H9 (cell line): ENCODE data around the gene SIKE1. TPM values are rescaled to one million over a fixed set of nuclear protein-coding genes. Genes with fewer than 3 reads are reported as not detected.

ENCODE experiments used
- DNase-seq: peaks from one replicate; pipeline ENCODE4 v3.0.0-alpha.2; 2017
- H2AFZ ChIP-seq: one replicate; pipeline ENCODE4 v1.6.1; 2013; ENCODE audit warnings: mild to moderate bottlenecking, low read length, control low read depth, moderate library complexity
- H2AK5ac ChIP-seq: 2 replicates; pipeline ENCODE4 v1.6.1; 2013; ENCODE audit warnings: low read length, control low read depth, mixed read lengths; ENCODE audit not compliant: insufficient read length
- H2BK120ac ChIP-seq: one replicate; pipeline ENCODE4 v1.6.1; 2013; ENCODE audit warnings: low read depth, mild to moderate bottlenecking, low read length, control low read depth, inconsistent platforms; ENCODE audit not compliant: poor library complexity, severe bottlenecking
- H2BK12ac ChIP-seq: 2 replicates; pipeline ENCODE4 v1.6.1; 2013; ENCODE audit warnings: low read length, control low read depth, mixed read lengths, low read depth; ENCODE audit not compliant: insufficient read length
- H2BK15ac ChIP-seq: 2 replicates; pipeline ENCODE4 v1.6.1; 2013; ENCODE audit warnings: low read depth, low read length, control low read depth
- H2BK20ac ChIP-seq: one replicate; pipeline ENCODE4 v1.6.1; 2013; ENCODE audit warnings: low read depth, mild to moderate bottlenecking, low read length, control low read depth, inconsistent platforms; ENCODE audit not compliant: poor library complexity, severe bottlenecking
- H2BK5ac ChIP-seq: 2 replicates; pipeline ENCODE4 v1.6.1; 2013; ENCODE audit warnings: low read length, control low read depth, mixed read lengths; ENCODE audit not compliant: insufficient read length
- H3K14ac ChIP-seq: 2 replicates; pipeline ENCODE4 v1.6.1; 2013; ENCODE audit warnings: low read length, control low read depth; ENCODE audit not compliant: insufficient read depth
- H3K18ac ChIP-seq: 2 replicates; pipeline ENCODE4 v1.6.1; 2013; ENCODE audit warnings: low read depth, mild to moderate bottlenecking, mixed read lengths, low read length, control low read depth; ENCODE audit not compliant: insufficient read length
- H3K23ac ChIP-seq: 2 replicates; pipeline ENCODE4 v1.6.1; 2013; ENCODE audit warnings: low read length, control low read depth, mixed read lengths, low read depth; ENCODE audit not compliant: insufficient read length
- H3K23me2 ChIP-seq: 2 replicates; pipeline ENCODE4 v1.6.1; 2013; ENCODE audit warnings: low read depth, mild to moderate bottlenecking, mixed read lengths, low read length, control low read depth; ENCODE audit not compliant: insufficient read length, poor library complexity, severe bottlenecking
- H3K27ac ChIP-seq: 2 replicates; pipeline ENCODE4 v1.5.1; 2013; ENCODE audit warnings: low read length, control low read depth, mixed read lengths, low read depth; ENCODE audit not compliant: insufficient read length
- H3K27me3 ChIP-seq: 2 replicates; pipeline ENCODE4 v1.6.1; 2013; ENCODE audit warnings: low read length, control low read depth, inconsistent platforms; ENCODE audit not compliant: insufficient read depth
- H3K4ac ChIP-seq: 2 replicates; pipeline ENCODE4 v1.6.1; 2013; ENCODE audit warnings: low read depth, mild to moderate bottlenecking, control low read depth, inconsistent platforms, low read length, moderate library complexity
- H3K4me1 ChIP-seq: 2 replicates; pipeline ENCODE4 v1.6.1; 2013; ENCODE audit warnings: low read length, control low read depth, inconsistent platforms; ENCODE audit not compliant: insufficient read depth
- H3K4me2 ChIP-seq: 2 replicates; pipeline ENCODE4 v1.6.1; 2013; ENCODE audit warnings: low read length, control low read depth, mixed read lengths; ENCODE audit not compliant: insufficient read length, insufficient read depth
- H3K56ac ChIP-seq: 2 replicates; pipeline ENCODE4 v1.6.1; 2013; ENCODE audit warnings: low read depth, mild to moderate bottlenecking, mixed read lengths, low read length, control low read depth; ENCODE audit not compliant: insufficient read length
- H3K79me1 ChIP-seq: 2 replicates; pipeline ENCODE4 v1.6.1; 2013; ENCODE audit warnings: low read depth, mild to moderate bottlenecking, moderate library complexity, low read length, control low read depth, inconsistent platforms; ENCODE audit not compliant: insufficient read depth, poor library complexity, severe bottlenecking
- H3K79me2 ChIP-seq: 2 replicates; pipeline ENCODE4 v1.6.1; 2013; ENCODE audit warnings: low read length, control low read depth, inconsistent platforms; ENCODE audit not compliant: insufficient read depth
- H3K9ac ChIP-seq: 2 replicates; pipeline ENCODE4 v1.6.1; 2013; ENCODE audit warnings: low read length, control low read depth, mixed read lengths; ENCODE audit not compliant: insufficient read length; ENCODE audit errors: extremely low read depth
- H3K9me3 ChIP-seq: one replicate; pipeline ENCODE4 v1.6.1; 2013; ENCODE audit warnings: low read depth, low read length, inconsistent platforms; ENCODE audit not compliant: control insufficient read depth
- H3T11ph ChIP-seq: one replicate; pipeline ENCODE4 v1.6.1; 2013; ENCODE audit warnings: mild to moderate bottlenecking, low read length, control low read depth, inconsistent platforms
- H4K20me1 ChIP-seq: one replicate; pipeline ENCODE4 v1.6.1; 2013; ENCODE audit not compliant: control insufficient read depth, insufficient read length, insufficient read depth
- H4K5ac ChIP-seq: 2 replicates; pipeline ENCODE4 v1.6.1; 2013; ENCODE audit warnings: low read depth, mild to moderate bottlenecking, mixed read lengths, low read length, control low read depth; ENCODE audit not compliant: insufficient read length
- H4K8ac ChIP-seq: replicated peaks from 2 replicates; pipeline ENCODE4 v1.6.1; 2013; ENCODE audit warnings: low read length, control low read depth, mixed read lengths, low read depth; ENCODE audit not compliant: insufficient read length
- H4K91ac ChIP-seq: 2 replicates; pipeline ENCODE4 v1.6.1; 2013; ENCODE audit warnings: low read depth, mild to moderate bottlenecking, moderate library complexity, mixed read lengths, low read length, control low read depth; ENCODE audit not compliant: insufficient read length
- H3K27ac Mint-ChIP-seq, 3 experiments: 2 replicates in 2 of 3; 3 replicates in 1 of 3; pipeline ENCODE4 v1.8.0; 2020 to 2021; ENCODE audit warnings: mixed read lengths in 3 of 3, mild to moderate bottlenecking in 1 of 3, moderate library complexity in 1 of 3
- H3K27me3 Mint-ChIP-seq: 2 replicates; pipeline ENCODE4 v1.8.0; 2021; ENCODE audit warnings: low read depth, mild to moderate bottlenecking, moderate library complexity, mixed read lengths
- H3K36me3 Mint-ChIP-seq, 3 experiments: 2 replicates in 2 of 3; 3 replicates in 1 of 3; pipeline ENCODE4 v1.8.0; 2020 to 2021; ENCODE audit warnings: low read depth in 3 of 3, mixed read lengths in 3 of 3; ENCODE audit not compliant: insufficient read depth in 1 of 3
- H3K4me1 Mint-ChIP-seq, 2 experiments: 2 replicates each; pipeline ENCODE4 v1.8.0; 2020; ENCODE audit warnings: mixed read lengths in 2 of 2
- H3K4me3 Mint-ChIP-seq, 2 experiments: 2 replicates in 1 of 2; 3 replicates in 1 of 2; pipeline ENCODE4 v1.8.0; 2020 to 2021; ENCODE audit warnings: mild to moderate bottlenecking in 2 of 2, mixed read lengths in 2 of 2, moderate library complexity in 1 of 2
- H3K9me3 Mint-ChIP-seq, 2 experiments: 2 replicates in 1 of 2; 3 replicates in 1 of 2; pipeline ENCODE4 v1.8.0; 2020; ENCODE audit warnings: mild to moderate bottlenecking in 2 of 2, mixed read lengths in 2 of 2, moderate library complexity in 1 of 2
- CTCF ChIP-seq: fragments of 200-600 bp; sonication (generic); conservative IDR thresholded peaks from 3 replicates; pipeline ENCODE4 v1.8.0; 2021; ENCODE audit warnings: antibody characterized with exemption, mild to moderate bottlenecking
- WGBS: extraction: QIAGEN DNeasy Blood & Tissue Kit; methylation state at CpG from one replicate; pipeline ENCODE4 v1.1.7; 2013; ENCODE audit warnings: missing lambda C conversion rate, low lambda C conversion rate, mixed read lengths; ENCODE audit not compliant: insufficient read length; ENCODE audit errors: extremely low coverage; 5-methylcytosine and 5-hydroxymethylcytosine counted together
- total RNA-seq: library from RNA; stranded (reverse); gene quantifications from 2 replicates; pipeline ENCODE4 v1.2.1, GENCODE V29; 2021

SIKE1 gene
- total RNA-seq, 1 experiment from 2014 or later: 75.3 TPM

GRCh38 chr1:114737314-114737849, 43.1 kb downstream of the SIKE1 start:
- Mint-ChIP-seq H3K9me3 (no peaks in the 10 kb centered on the region), H3K4me1 (no peaks in the 10 kb centered on the region), H3K27ac (no peak overlapping the region), H3K27me3 (no peaks in the 10 kb centered on the region), H3K36me3 (peaks cover 56 to 78% (median 76%) of the 10 kb centered on the region in 3 experiments), H3K4me3 (no peak overlapping the region)
- H3K4ac ChIP-seq: no peak overlapping the region
- no peak overlapping the region for H2BK120ac ChIP-seq
- no peak overlapping the region for H3K27ac ChIP-seq
- no peak overlapping the region for H4K8ac ChIP-seq
- no peak overlapping the region for H2BK20ac ChIP-seq
- no peaks in the 10 kb centered on the region for H3K27me3 ChIP-seq
- H3K23ac ChIP-seq: no peak overlapping the region
- no peak overlapping the region for H4K5ac ChIP-seq
- no peak for DNase-seq
- no peak overlapping the region for H3T11ph ChIP-seq
- H2BK12ac ChIP-seq: no peak overlapping the region
- H3K9ac ChIP-seq: no peak overlapping the region
- no peak overlapping the region for H3K18ac ChIP-seq
- H2BK15ac ChIP-seq: no peak overlapping the region
- H2BK5ac ChIP-seq: no peak overlapping the region
- no peaks in the 10 kb centered on the region for H3K9me3 ChIP-seq
- H4K20me1 ChIP-seq: no peaks in the 10 kb centered on the region
- H2AFZ ChIP-seq: no peak overlapping the region
- no peak overlapping the region for H3K4me2 ChIP-seq
- no peak overlapping the region for H3K56ac ChIP-seq
- H3K79me1 ChIP-seq: peaks cover 4% of the 10 kb centered on the region
- H4K91ac ChIP-seq: no peak overlapping the region
- no CpG with 5 or more reads among the region's 6 CpGs for WGBS
- H3K14ac ChIP-seq: no peak overlapping the region
- no peak overlapping the region for H2AK5ac ChIP-seq
- no peaks in the 10 kb centered on the region for H3K23me2 ChIP-seq
- no peak for TF ChIP-seq CTCF
- no peaks in the 10 kb centered on the region for H3K4me1 ChIP-seq
- H3K79me2 ChIP-seq: peaks cover 10% of the 10 kb centered on the region; the same call in 1 of the 2 replicates
